Tibial nerve (tissue), 3 donors: ENCODE measurements around the gene TIAM1.

ENCODE experiments used
- POLR2A ChIP-seq, 2 donors: fragments of 450-650 bp; IDR thresholded peaks; one replicate each; pipeline ENCODE4 v1.6.1; 2017; ENCODE audit warnings: antibody characterized with exemption in 2 of 2, mild to moderate bottlenecking in 2 of 2, moderate library complexity in 2 of 2
- TF ChIP-seq, protein P1 (sequence below), 5 experiments: fragments of 200-600 bp in 3 of 5; fragments of 450-650 bp in 2 of 5; sonication (generic) in 3 of 5; IDR thresholded peaks; one replicate each; pipeline ENCODE4 v1.5.1; 2016 to 2019; ENCODE audit warnings: antibody characterized with exemption in 5 of 5, mild to moderate bottlenecking in 3 of 5, moderate library complexity in 2 of 5

DNA sequence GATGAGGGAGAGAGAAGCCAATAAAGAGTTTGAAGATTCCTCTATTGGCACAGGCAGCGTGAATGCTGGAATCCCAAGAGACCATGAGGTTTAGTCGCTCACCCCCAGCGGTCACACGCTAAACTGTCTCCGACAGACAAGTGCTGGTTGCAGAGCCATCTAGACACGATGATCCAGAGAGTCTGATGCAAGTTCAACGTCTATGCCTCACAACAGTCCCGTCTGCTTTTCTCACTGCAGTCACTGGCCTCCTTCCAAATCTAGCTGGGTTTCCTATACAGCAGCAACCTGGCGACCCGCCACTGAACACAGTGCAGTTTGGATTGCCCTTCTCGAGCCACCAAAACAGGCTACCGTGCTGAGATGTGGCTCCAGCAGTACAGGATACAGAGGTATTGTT, 207.2 kb downstream of the TIAM1 start:
- TF ChIP-seq, protein P1, sequence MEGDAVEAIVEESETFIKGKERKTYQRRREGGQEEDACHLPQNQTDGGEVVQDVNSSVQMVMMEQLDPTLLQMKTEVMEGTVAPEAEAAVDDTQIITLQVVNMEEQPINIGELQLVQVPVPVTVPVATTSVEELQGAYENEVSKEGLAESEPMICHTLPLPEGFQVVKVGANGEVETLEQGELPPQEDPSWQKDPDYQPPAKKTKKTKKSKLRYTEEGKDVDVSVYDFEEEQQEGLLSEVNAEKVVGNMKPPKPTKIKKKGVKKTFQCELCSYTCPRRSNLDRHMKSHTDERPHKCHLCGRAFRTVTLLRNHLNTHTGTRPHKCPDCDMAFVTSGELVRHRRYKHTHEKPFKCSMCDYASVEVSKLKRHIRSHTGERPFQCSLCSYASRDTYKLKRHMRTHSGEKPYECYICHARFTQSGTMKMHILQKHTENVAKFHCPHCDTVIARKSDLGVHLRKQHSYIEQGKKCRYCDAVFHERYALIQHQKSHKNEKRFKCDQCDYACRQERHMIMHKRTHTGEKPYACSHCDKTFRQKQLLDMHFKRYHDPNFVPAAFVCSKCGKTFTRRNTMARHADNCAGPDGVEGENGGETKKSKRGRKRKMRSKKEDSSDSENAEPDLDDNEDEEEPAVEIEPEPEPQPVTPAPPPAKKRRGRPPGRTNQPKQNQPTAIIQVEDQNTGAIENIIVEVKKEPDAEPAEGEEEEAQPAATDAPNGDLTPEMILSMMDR (IDR thresholded peaks at IDR 0.05): no peak
- no peak for TF ChIP-seq POLR2A (IDR thresholded peaks at IDR 0.05)
